Hepatocyte (in vitro differentiated cells): ENCODE results near the gene TAGLN3.

Experiments
- CTCF ChIP-seq: fragments of 200-600 bp; sonication (generic); IDR thresholded peaks from 2 replicates; pipeline ENCODE4 v1.5.1; 2016; ENCODE audit warnings: antibody characterized with exemption, mild to moderate bottlenecking; ENCODE audit not compliant: poor library complexity
- EZH2 ChIP-seq: fragments of 200-600 bp; sonication (generic); IDR thresholded peaks from 2 replicates; pipeline ENCODE4 v1.6.1; 2016; ENCODE audit warnings: antibody characterized with exemption, mild to moderate bottlenecking, borderline replicate concordance

DNA sequence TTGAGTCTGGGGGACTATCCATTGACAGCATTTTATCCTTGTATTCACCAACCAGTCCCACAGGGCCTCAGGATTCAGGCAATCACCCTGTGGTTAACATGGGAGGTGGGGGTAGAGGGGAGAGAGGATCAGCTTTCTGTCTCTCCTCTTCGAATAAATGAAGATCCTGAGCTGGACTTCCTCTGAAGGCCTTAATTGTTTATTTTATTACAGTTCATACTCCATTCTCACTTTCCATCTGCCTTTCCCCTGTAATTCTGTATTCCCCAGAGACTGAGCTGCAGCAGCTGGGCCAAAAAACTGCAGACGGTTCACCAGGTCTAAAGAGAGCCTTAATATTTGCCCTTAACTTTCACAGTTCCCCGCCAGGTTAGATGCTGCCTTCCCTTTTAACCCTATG is 11.9 kb downstream of the TAGLN3 start:
- TF ChIP-seq CTCF: no peak
- no peak for TF ChIP-seq EZH2
